Measurements from ENCODE around the gene PPP1R18. TPM values are rescaled to one million over a fixed set of nuclear protein-coding genes. Genes with fewer than 3 reads are reported as not detected.
A peak's percentile ranks its signal among the peaks of the same experiment; 100 is the strongest.
"Not testable (repeated sequence)": the region's sequence is repeated elsewhere in the genome, so short reads cannot be mapped to it uniquely, and the experiment has no call there.

PPP1R18 gene
- polyA plus RNA-seq, 4 donors = 39.5 to 41.7 (median 41.3) TPM

DNA sequence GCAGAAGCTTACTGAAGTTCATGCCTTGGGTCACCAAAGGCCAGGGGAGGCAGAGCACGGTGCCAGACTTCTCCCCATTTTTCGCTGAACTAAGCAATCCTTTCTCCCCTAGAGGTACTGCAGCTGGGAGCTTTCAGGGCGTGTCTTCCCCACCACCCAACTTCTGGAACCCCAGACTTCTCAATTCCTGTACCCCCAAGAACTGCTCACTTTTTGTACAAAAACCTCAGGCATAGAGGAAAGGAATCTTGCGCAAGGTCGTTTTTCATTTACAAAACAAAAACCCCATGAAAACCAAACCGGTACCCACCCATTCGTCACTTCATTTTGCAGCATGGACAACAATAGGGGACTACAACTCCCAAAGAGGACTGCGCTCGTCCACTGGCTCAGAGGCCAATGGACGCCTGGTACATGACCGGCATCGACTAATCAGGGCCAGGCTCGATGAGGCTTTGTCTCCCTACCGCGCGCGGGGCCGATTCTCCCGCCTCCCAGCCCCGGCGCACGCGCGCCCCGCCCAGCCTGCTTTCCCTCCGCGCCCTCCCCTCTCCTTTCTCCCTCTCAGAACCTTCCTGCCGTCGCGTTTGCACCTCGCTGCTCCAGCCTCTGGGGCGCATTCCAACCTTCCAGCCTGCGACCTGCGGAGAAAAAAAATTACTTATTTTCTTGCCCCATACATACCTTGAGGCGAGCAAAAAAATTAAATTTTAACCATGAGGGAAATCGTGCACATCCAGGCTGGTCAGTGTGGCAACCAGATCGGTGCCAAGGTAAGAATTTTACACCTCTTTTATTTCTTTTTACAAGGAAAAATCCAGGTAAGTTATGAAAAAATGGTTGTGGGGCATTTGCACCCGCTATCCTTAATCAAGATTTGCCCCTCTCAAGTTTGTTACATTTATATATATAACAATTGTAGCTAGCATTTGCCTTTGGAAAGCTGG, 33.6 kb upstream of the PPP1R18 start, which contains the start of gene TUBB:
TUBB (plus strand) TSS at position 562 of the 947 bp plus-strand sequence; CDS start at position 717, 155 bp downstream.
- peak; percentile 93 to 96 (median 95) for DNase-seq (ENCODE audit: low read depth in 4 of 4, low spot score in 3 of 4)

DNA sequence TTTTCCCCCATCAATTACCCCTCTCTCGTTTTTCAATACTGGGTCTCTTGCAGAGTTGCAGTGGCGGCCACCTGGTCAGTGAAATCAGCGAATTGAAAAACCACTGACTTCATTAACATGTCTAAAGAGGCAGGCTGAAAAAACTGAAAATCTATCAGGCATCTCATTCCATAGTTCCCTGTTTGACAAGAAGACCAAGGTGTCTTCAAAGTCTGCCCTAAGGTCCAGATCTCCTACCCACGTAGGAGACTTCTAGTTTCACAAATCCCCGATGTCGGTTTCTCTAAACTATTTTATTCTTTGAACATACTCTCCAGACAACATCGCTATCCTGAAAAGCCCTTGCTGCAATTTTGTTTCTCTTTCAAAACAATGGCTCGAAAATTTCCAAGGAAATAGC, 32.9 kb upstream of the PPP1R18 start:
- no peak for DNase-seq (ENCODE audit: low read depth in 4 of 4, low spot score in 3 of 4)

DNA sequence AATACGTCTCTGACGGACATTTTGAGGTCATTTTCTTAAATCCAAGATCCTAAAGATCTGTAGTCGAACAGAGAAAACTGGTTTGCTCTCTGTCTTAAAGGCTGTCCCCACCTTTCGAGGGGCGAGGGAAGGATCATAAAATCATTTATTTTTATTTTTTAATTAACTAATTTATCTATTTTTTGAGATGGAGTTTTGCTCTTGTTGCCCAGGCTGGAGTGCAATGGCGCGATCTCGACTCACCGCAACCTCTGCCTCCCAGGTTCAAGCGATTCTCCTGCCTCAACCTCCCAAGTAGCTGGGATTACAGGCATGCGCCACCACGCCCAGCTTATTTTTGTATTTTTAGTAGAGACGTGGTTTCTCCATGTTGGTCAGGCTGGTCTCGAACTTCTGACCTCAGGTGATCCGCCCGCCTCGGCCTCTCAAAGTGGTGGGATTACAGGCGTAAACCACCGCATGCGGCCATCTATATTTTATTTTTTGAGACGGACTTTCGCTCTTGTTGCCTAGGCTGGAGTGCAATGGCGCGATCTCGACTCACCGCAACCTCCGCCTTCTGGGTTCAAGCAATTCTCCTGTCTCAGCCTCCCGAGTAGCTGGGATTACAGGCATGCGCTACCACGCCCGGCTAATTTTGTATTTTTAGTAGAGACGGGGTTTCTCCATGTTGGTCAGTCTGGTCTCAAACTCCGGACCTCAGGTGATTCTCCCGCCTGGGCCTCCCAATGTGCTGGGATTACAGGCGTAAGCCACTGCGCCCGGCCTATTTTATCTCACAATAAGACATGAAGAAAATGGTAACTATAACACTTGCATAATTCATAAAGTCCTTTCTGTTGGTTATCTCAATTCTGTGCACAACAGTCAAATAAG, 31.6 kb upstream of the PPP1R18 start:
- DNase-seq (ENCODE audit: low read depth in 4 of 4, low spot score in 3 of 4) = not testable (repeated sequence)

DNA sequence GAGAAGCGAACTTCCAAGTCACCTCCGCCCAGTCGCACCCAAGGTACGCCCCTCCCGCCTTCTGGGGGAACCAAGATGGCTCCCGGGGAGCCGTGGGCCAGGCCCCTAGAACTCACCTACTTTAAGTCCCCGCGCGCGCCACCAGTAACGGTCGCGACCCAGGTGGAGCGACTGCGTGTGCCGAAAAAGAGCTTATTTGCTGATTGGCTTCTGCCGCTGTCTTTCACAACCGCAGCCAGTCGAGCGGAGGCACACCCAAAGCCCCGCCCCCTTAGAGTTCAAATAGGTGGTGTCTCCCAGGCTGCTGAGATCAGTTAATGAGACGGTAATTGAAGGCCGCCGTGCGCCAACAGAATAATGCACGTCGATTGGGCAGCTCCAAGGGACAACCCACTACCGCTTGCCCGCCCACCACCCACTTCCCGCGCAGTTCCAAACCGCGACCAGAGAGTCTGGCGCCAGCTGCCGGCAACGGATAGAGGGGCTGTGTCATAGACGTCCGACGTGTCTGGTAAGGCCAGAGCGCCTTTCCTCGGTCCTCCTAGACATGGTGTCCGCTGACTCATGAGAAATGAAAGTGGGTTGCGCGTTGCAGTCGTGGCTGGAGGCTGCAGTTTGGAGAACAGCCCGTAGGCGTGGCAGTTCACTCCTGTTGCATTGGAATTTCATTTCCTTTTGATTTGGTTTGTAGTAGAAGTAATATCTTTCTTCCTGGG, 30.8 kb upstream of the PPP1R18 start, which contains the start of gene MDC1:
MDC1 (minus strand) TSS at position 153 of the 716 bp plus-strand sequence. CDS start 2,106 bp downstream, outside the sequence.
- DNase-seq (ENCODE audit: low read depth in 4 of 4, low spot score in 3 of 4) = peak; percentile 94 to 99 (median 98)

DNA sequence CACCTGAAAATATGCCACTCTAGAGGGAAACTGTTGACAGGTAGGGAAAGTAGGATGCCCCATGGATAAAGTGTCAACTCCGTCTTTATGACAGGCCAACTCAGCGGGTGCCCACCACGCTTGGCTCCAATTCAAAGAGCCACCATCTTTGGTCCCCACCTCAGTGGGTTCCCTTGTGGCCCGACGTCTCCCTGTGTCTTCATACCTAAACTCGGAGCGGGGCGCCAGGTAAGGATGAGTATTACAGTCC, 30.4 kb upstream of the PPP1R18 start:
- peak in 1 of 4 donors; percentile 29 for DNase-seq (ENCODE audit: low read depth in 4 of 4, low spot score in 3 of 4)

DNA sequence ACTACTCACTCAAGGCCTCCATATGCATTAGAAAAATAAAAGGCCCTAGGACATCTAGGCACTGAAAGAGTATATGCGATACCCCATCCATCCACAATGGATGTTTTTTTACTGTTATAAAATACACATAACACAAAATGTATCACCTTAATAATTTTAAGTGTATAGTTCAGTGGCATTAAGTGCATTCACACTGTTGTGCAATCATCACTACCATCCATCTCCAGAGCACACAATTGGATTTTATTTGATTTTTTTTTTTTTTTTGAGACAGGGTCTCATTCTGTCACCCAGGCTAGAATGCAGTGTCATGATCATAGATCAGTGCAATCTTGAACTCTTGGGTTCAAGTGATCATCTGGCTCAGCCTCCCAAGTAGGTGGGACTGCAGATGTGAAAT, 27.8 kb upstream of the PPP1R18 start:
- no peak for DNase-seq (ENCODE audit: low read depth in 4 of 4, low spot score in 3 of 4)

DNA sequence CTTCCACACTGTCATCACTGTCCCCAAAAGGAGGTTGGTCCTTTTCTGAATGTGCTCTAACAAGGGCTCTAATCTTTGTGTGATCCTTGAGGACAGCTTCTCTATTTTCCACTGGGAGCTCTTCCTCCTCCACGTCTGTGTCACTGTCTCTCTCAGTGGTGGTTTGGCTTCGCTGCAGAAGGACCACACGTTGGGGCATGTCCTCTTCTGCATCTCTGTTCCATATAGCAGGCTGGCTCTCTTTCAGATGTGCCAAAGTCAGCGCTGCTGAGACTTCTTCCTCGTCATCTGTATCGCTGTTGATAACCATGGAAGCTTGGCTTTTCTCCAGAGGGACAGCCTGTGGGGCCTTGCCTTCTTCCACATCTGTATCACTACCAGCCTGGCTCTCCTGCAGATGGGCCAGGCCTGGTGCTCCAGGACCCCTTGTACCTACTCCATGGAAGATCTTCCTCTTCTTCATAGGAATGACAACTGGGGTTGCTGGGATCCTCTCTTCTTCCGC, 26.0 kb upstream of the PPP1R18 start:
- no peak for DNase-seq (ENCODE audit: low read depth in 4 of 4, low spot score in 3 of 4)

DNA sequence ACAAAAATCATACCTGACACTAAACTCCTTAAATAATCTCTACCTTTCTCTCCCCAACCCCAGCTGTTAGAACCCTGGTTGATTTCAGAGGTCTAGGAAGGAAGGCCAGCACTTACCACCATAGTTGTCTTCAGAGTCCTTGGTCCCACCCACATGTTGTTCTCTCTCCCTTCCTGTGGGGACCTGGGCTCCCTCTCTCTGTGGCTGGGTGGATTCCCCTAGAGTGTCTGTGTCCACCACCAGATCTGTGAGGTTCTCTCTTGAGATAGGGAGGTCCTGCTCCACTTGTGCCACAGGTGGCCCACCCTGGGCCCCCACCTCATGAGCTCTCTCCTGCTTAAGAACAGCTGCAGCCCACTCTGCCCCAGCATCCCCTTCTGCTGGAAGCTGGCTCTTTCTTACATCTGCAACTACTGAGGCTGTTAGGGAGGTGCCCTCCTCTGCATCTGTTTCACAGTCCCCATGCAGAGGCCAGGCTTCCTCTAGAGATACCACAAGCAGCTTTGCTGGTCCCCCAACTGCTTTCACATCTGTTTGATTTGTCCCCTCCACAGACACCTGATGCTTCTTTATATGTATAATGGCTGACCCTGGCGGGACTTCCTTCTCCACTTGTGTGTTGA, 25.4 kb upstream of the PPP1R18 start:
- no peak for DNase-seq (ENCODE audit: low read depth in 4 of 4, low spot score in 3 of 4)

DNA sequence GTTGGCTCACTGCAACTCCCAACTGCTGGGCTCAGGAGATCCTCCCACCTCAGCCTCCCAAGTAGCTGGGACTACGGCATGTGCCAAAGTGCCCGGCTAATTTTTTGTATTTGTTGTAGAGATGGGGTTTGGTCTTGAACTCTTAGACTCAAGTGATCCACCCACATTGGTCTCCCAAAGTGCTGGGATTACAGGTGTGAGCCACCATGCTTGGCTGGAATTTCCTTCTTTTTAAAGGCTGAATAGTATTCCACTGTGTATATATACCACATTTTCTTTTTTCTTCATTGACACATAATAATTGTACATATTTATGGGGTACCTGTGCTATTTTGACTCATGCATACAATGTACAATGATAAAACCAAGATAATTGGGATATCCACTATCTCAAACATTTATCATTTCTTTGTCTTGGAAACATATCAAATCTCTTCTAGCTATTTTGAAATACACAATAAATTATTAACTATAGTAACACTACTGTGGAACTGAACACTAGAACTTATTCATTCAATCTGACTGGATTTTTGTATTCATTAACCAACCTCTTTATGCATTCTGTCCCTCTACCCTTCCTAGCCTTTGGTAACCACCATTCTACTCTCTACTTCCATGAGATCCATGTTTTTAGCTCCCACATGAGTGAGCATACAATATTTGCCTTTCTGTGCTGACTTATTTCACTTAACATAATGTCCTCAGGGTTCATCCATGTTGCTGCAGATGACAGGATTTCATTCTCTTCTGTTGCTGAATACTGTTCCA, 22.8 kb upstream of the PPP1R18 start:
- no peak for DNase-seq (ENCODE audit: low read depth in 4 of 4, low spot score in 3 of 4)

DNA sequence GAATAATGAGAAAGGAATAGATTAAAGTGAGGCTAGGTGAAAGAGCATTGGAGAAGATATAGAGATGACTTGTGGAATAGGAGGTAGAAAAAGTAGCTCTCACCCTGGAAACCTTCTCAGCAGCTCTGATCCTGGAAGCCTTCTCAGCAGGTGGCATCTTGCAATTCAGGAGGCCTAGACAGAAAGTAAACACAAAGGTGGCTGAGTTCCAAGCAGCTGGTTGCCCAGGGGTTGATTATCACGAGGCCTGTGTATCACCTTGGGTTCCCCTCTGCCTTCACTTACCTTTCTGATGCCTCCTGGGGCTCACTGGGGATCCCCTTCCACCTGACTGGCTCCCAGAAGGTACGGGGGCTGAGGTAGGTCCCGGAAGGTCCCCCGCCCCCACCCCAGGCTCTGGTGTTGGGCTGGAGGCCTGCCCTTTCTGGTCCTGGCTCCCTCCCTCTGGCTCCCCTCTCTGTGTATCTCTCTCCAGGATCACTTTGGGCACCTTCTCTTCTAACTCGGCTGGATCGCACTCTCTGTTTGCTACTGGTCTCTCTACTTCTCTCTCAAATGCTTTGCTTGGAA, 20.9 kb upstream of the PPP1R18 start:
- DNase-seq (ENCODE audit: low read depth in 4 of 4, low spot score in 3 of 4) = no peak

DNA sequence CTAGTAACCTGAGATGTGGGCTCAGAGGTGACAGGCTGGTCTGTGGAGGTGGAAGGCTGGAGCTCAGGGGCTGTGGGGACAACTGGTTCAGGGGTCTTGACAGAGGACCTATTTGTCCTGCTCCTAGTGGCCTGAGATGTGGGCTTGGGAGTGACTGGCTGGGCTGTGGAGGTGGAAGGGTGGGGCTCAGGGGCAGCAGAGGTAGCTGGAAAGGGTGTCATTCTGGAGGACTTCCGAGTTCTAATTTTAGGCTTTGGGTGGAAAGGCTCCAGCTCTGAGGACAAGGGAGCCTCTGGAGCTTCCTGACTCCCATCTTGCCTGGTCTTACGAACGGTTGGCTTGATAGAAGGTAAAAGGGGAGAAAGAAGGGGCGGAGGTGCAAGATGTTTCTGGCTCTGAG, 19.2 kb upstream of the PPP1R18 start:
- DNase-seq (ENCODE audit: low read depth in 4 of 4, low spot score in 3 of 4) = no peak

DNA sequence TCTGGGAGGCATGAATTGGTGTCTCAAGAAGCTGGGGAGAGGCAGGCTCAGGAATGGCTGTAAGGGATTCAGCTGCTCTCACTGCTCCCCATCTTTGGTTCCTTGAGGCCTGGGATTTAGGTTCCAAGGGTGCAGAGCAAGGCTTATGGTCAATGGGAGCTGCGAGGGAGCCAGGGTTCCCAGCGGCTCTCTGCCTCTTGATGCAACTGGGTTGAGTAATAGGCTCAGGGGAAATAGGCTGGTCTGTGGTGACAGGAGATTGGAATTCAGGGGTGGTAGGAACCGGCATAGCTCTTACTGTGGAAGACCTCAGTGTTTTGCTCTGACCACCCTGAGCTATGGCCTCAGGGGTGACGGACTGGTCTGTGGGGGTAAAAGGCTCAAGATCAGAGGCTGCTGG, 17.4 kb upstream of the PPP1R18 start:
- DNase-seq (ENCODE audit: low read depth in 4 of 4, low spot score in 3 of 4) = no peak

DNA sequence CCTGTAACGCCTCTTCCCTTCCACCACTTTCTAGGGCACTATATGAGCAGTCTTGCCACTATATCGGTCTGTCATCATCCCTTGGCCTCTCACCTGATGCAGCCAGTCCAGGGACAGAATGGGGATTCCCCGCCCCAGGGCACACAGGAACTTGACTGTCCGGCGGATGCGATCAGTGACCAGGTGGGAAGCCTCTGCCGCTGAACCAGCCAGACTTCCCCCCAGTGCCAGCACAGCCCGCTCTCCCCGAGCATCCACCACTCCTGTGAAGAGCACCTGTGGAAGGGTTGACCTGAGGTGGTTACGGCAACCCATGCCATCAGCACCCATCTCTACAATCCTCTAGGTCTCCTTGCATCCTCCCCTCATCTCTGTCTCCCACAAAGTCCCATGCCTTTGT, 16.6 kb upstream of the PPP1R18 start:
- DNase-seq (ENCODE audit: low read depth in 4 of 4, low spot score in 3 of 4) = no peak

DNA sequence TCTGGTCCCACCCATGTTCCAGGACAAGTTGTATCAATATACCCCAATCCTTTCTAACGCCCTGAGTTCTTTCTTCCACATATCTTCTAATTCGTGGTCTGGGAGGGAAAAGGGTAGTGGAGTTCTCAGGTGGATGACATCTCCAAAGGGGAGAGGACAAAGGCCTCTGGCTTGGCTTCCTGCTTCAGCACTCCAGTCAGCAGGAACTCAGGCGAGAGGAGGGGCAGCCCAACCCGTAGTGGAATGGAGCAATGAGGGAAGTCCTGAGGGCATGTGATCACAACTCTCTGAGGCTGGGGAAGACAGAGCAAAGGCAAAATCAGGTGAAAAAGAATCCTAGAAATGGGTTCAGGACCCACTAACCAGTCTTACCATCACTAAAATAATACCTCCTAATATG, 13.9 kb upstream of the PPP1R18 start:
- DNase-seq (ENCODE audit: low read depth in 4 of 4, low spot score in 3 of 4) = no peak

DNA sequence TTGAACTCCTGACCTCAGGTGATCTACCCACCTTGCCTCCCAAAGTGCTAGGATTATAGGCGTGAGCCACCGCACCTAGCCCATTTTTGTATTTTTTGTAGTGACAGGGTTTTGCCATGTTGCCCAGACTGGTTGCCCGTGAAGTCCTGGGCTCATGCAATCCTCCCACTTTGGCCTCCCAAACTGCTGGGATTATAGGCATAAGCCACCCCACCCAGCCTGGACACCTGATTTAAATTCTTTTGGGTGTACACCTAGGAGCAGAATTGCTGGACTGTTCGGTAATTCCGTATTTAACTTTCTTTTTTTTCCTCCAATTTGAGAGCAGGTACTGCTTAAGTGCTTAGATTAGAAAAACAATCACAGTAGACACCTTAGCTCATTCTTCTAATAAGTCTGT, 10.0 kb upstream of the PPP1R18 start:
- DNase-seq (ENCODE audit: low read depth in 4 of 4, low spot score in 3 of 4) = no peak

DNA sequence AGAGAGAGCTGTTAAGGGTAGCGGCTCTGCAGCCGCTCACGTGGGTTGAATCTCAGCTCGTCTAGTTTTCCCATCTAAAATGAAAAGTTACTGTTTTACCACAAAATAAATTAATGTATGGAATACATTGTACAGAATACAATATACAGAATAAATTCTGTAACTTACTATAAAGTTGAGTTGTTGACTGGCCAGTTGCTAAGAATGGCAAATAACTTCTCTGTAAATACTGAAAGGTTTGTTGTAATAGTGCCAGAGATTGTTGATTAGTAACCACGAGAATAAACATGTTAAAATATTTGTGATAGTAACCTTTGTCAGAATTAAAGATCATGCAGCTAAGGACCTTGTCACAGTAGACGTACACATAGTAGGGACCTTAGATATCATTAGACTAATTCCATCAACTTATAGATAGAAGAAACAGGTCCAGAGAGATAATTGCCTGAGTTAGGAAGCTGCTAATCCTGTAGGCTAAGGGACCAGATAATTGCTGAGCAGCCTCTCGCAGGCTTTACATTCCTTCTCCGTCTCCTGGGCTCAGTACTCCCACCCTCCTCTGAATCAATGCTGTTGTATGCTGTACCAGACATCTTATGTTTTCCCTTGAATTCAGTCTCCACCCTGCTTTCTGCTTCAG, 4.9 kb upstream of the PPP1R18 start:
- DNase-seq (ENCODE audit: low read depth in 4 of 4, low spot score in 3 of 4) = no peak

DNA sequence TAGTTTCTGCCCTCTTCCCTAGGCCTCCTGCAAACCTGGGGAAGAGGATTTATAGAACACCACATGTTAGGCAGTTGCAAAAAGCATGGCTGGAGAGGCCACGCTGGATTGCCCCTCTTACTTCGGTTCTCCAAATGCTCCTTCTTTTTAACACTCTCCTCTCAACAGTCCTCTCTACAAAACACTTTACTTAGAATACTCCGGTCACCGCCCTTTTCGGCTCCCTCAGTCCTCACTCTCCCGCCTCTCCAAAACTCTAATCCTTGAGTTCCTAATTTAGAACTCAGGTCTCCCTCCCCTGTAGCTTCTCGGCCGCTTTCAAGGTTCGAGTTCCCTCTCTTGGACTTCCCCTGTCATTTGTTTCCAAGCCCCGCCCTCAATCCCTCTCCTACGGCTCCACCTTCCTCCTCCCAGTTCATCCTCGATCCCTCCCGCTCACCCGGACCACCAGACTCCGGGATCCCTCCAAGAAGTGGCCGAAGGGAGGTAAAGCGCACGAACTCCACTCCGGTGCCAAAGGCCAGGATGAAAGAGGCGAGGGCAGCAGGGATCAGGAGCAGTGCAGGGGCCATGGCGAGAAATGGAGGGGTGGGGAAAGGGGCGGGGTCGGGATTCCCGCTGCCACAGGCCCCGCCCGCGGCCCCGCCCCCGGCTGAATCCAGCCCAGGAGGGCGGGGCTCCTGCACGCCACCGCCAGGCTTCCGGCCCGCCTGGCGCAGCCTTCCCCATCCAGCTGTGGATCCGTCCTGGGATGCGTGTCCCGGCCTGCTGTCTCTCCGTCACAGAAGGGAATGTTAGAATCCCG, 4.2 kb upstream of the PPP1R18 start, which contains the start of gene NRM:
NRM (minus strand) TSS at position 582 of the 805 bp plus-strand sequence; CDS start at position 572, 10 bp downstream.
- peak in 3 of 4 donors; percentile 78 to 85 (median 82) for DNase-seq (ENCODE audit: low read depth in 4 of 4, low spot score in 3 of 4)

DNA sequence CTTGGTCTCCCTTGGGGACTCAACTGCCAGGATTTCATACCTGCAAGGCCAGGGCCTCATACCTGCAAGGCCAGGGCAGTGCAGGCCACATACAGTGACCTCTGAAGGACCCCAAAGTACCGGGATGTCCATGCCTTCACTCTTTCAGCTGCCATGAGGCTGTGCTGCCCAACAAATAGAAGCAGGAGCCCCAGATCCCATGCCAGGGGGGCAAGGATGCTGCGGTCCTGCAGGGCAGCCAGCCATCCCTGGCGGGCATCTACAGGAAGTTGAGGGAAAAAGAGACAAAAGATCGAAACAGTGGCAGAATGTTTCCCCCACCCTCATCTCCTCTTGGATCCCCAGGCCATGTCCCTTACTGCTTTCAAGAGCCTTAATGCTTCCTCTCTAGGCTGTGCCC, 3.5 kb upstream of the PPP1R18 start:
- DNase-seq (ENCODE audit: low read depth in 4 of 4, low spot score in 3 of 4) = no peak
